Suprapubic skin (tissue), 4 donors: Measurements from ENCODE around the gene RNF114.

ENCODE experiments used
- EP300 ChIP-seq: sonication (generic); formaldehyde crosslinking; IDR thresholded peaks from one replicate; pipeline ENCODE4 v1.6.1; 2017; ENCODE audit warnings: antibody characterized with exemption
- POLR2A ChIP-seq, 2 donors: fragments of 450-650 bp; IDR thresholded peaks; one replicate each; pipeline ENCODE4 v1.6.1; 2017; ENCODE audit warnings: antibody characterized with exemption in 2 of 2, mild to moderate bottlenecking in 2 of 2, moderate library complexity in 2 of 2
- POLR2AphosphoS5 ChIP-seq, 3 donors: sonication (generic); formaldehyde crosslinking; IDR thresholded peaks; one replicate each; pipeline ENCODE4 v1.6.1; 2017; ENCODE audit warnings: antibody characterized with exemption in 3 of 3
- TF ChIP-seq, protein P1 (sequence below), 2 donors: fragments of 200-600 bp in 1 of 2; fragments of 450-650 bp in 1 of 2; sonication (generic) in 1 of 2; IDR thresholded peaks; one replicate each; pipeline ENCODE4 v1.5.1; 2016 to 2019; ENCODE audit warnings: antibody characterized with exemption in 2 of 2, mild to moderate bottlenecking in 1 of 2, moderate library complexity in 1 of 2

GRCh38 chr20:49966861-49967260 is 30.7 kb downstream of the RNF114 start:
- TF ChIP-seq POLR2A (IDR thresholded peaks at IDR 0.05) (no peak), EP300 (no peak), POLR2AphosphoS5 (IDR thresholded peaks at IDR 0.05) (no peak)
- TF ChIP-seq, protein P1, sequence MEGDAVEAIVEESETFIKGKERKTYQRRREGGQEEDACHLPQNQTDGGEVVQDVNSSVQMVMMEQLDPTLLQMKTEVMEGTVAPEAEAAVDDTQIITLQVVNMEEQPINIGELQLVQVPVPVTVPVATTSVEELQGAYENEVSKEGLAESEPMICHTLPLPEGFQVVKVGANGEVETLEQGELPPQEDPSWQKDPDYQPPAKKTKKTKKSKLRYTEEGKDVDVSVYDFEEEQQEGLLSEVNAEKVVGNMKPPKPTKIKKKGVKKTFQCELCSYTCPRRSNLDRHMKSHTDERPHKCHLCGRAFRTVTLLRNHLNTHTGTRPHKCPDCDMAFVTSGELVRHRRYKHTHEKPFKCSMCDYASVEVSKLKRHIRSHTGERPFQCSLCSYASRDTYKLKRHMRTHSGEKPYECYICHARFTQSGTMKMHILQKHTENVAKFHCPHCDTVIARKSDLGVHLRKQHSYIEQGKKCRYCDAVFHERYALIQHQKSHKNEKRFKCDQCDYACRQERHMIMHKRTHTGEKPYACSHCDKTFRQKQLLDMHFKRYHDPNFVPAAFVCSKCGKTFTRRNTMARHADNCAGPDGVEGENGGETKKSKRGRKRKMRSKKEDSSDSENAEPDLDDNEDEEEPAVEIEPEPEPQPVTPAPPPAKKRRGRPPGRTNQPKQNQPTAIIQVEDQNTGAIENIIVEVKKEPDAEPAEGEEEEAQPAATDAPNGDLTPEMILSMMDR (IDR thresholded peaks at IDR 0.05), result no peak
